Measurements from ENCODE around the gene POMC.
A peak's percentile ranks its signal among the peaks of the same experiment; 100 is the strongest.

POMC gene

DNA sequence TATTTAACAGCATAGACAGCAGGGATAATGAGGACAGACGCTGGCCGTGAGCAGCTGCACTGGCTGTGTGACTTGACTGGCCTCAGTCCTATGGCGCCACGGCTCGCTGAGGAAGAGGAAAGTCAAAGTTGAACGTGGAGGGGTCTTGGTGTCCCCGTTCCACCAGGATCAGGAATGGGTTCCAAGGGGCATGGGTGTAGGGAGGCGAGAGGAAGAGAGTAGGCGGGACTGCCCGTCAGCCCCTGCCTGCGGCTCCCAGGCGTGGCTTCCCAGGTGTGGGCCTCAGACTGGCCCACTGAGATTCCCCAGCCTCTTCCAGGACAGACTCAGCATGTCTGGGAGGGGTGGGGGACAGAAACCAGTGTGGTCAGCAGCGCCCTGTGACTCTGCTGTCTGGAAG lies 51.4 kb downstream of the POMC start:
- Histone ChIP-seq H3K9me3 (ENCODE audit: insufficient read depth, low read length, severe bottlenecking) (no peaks in the 10 kb centered on the region), H3K36me3 (ENCODE audit: insufficient read depth, low read length) (no peaks in the 10 kb centered on the region), H3K27me3 (ENCODE audit: insufficient read depth, low read length, poor library complexity) (peaks cover 2% of the 10 kb centered on the region), H3K4me1 (ENCODE audit: insufficient read depth, low read length) (no peaks in the 10 kb centered on the region), H3K79me2 (ENCODE audit: insufficient read depth, low read length) (no peaks in the 10 kb centered on the region), H3K27ac (ENCODE audit: low read length) (no peak overlapping the region), H2AFZ (ENCODE audit: low read depth, low read length) (no peak overlapping the region), H3K4me2 (ENCODE audit: insufficient read depth, low read length) (no peak overlapping the region), H4K20me1 (ENCODE audit: insufficient read depth, low read length) (no peaks in the 10 kb centered on the region), H3K4me3 (ENCODE audit: low read depth in 1 of 2, low read length in 2 of 2) (no peak overlapping the region), H3K9ac (ENCODE audit: low read depth, low read length) (no peak overlapping the region)
- ATAC-seq (ENCODE audit: insufficient read depth, low read depth): no peak
- no peak for TF ChIP-seq EZH2 (IDR thresholded peaks at IDR 0.05; ENCODE audit: borderline replicate concordance, low read depth, low read length, severe bottlenecking)
- TF ChIP-seq, protein P1, sequence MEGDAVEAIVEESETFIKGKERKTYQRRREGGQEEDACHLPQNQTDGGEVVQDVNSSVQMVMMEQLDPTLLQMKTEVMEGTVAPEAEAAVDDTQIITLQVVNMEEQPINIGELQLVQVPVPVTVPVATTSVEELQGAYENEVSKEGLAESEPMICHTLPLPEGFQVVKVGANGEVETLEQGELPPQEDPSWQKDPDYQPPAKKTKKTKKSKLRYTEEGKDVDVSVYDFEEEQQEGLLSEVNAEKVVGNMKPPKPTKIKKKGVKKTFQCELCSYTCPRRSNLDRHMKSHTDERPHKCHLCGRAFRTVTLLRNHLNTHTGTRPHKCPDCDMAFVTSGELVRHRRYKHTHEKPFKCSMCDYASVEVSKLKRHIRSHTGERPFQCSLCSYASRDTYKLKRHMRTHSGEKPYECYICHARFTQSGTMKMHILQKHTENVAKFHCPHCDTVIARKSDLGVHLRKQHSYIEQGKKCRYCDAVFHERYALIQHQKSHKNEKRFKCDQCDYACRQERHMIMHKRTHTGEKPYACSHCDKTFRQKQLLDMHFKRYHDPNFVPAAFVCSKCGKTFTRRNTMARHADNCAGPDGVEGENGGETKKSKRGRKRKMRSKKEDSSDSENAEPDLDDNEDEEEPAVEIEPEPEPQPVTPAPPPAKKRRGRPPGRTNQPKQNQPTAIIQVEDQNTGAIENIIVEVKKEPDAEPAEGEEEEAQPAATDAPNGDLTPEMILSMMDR (IDR thresholded peaks at IDR 0.05; ENCODE audit: borderline replicate concordance, extremely low read depth, low read length, poor library complexity, severe bottlenecking): no peak
- no peak for DNase-seq

DNA sequence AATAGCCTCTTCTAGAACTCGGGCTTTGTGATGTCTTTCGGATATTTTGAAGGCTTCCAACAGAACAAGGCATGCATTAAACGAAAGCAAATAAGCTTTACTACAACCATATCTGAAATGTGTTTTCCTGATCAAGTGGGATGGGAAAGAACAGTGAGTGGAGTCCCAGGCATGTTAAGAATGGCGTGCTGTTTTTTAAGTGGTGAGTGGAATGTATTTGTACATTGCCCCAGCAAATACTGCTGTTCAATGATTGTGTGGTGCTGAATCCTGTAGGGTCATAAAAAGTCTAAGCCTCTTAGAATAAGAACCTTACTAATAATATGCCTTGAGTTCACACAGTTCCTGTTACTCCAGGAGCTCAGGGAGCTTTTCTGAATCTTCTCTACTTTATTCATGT lies 52.5 kb downstream of the POMC start:
- no peak overlapping the region for H3K4me2 ChIP-seq (ENCODE audit: insufficient read depth, low read length)
- H3K4me1 ChIP-seq (ENCODE audit: insufficient read depth, low read length): no peaks in the 10 kb centered on the region
- TF ChIP-seq, protein P1 (IDR thresholded peaks at IDR 0.05; ENCODE audit: borderline replicate concordance, extremely low read depth, low read length, poor library complexity, severe bottlenecking): no peak
- no peak for TF ChIP-seq EZH2 (IDR thresholded peaks at IDR 0.05; ENCODE audit: borderline replicate concordance, low read depth, low read length, severe bottlenecking)
- ATAC-seq (ENCODE audit: insufficient read depth, low read depth): no peak
- no peaks in the 10 kb centered on the region for H3K9me3 ChIP-seq (ENCODE audit: insufficient read depth, low read length, severe bottlenecking)
- no peaks in the 10 kb centered on the region for H3K79me2 ChIP-seq (ENCODE audit: insufficient read depth, low read length)
- H3K27me3 ChIP-seq (ENCODE audit: insufficient read depth, low read length, poor library complexity): peaks cover 2% of the 10 kb centered on the region
- H3K4me3 ChIP-seq (ENCODE audit: low read depth in 1 of 2, low read length in 2 of 2): no peak overlapping the region
- H3K27ac ChIP-seq (ENCODE audit: low read length): no peak overlapping the region
- H3K9ac ChIP-seq (ENCODE audit: low read depth, low read length): no peak overlapping the region
- no peak overlapping the region for H2AFZ ChIP-seq (ENCODE audit: low read depth, low read length)
- no peak for DNase-seq
- H3K36me3 ChIP-seq (ENCODE audit: insufficient read depth, low read length): no peaks in the 10 kb centered on the region
- H4K20me1 ChIP-seq (ENCODE audit: insufficient read depth, low read length): no peaks in the 10 kb centered on the region

DNA sequence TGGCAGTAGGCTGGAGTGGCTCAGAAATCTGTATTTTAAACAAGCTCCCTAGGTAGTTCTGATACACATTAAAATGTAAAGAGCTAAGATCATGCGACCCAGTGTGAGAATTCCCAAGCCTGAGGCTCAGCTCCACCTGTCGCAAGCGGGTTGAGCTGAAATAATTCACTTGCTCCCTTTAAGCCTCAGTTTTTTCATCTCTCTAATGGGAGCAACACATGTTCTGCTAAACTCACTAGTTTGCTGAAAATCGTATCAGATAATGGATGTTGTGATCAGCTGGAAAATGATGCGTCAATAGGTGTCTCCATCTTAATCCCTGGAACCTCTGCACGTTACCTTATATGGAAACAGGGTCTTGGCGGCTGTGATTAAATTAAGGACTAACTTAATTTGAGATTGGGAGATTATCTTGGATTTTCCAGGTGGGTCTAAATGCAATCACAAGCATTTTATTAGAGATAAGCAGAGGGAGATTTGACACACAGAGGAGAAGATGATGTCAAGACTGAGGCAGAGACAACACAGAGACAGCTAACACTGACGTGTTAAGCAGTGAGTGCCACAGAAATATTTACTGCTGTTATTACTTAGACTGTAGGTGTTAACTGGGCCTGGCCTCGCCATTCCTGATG lies 53.0 kb downstream of the POMC start:
- no peak for DNase-seq
- H4K20me1 ChIP-seq (ENCODE audit: insufficient read depth, low read length): no peaks in the 10 kb centered on the region
- no peak overlapping the region for H3K4me3 ChIP-seq (ENCODE audit: low read depth in 1 of 2, low read length in 2 of 2)
- peaks cover 2% of the 10 kb centered on the region for H3K27me3 ChIP-seq (ENCODE audit: insufficient read depth, low read length, poor library complexity)
- no peaks in the 10 kb centered on the region for H3K9me3 ChIP-seq (ENCODE audit: insufficient read depth, low read length, severe bottlenecking)
- H3K79me2 ChIP-seq (ENCODE audit: insufficient read depth, low read length): no peaks in the 10 kb centered on the region
- H3K9ac ChIP-seq (ENCODE audit: low read depth, low read length): no peak overlapping the region
- ATAC-seq (ENCODE audit: insufficient read depth, low read depth): no peak
- no peak overlapping the region for H2AFZ ChIP-seq (ENCODE audit: low read depth, low read length)
- no peaks in the 10 kb centered on the region for H3K36me3 ChIP-seq (ENCODE audit: insufficient read depth, low read length)
- H3K4me1 ChIP-seq (ENCODE audit: insufficient read depth, low read length): no peaks in the 10 kb centered on the region
- no peak overlapping the region for H3K27ac ChIP-seq (ENCODE audit: low read length)
- no peak overlapping the region for H3K4me2 ChIP-seq (ENCODE audit: insufficient read depth, low read length)
- no peak for TF ChIP-seq EZH2 (IDR thresholded peaks at IDR 0.05; ENCODE audit: borderline replicate concordance, low read depth, low read length, severe bottlenecking)

DNA sequence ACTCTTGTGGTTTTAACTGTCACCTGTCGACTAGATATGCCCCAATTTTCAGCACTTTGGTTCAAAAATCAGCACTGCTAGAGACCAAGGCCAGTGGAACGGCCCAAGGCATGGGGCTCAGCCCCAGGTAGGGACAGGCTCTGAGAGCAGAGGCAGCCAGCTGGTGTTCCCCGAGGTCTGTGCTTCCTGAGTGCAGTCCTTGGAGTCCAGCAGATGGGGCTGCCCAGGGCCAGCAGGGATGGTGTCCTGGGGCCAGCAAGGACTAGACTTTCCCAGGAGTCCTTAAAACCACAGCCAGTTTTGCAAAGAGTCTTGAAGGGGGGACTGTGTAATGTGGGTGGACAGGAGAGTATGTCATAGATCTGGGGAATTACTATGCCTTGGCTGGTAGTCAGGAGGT lies 56.3 kb downstream of the POMC start:
- no peak overlapping the region for H3K4me3 ChIP-seq (ENCODE audit: low read depth in 1 of 2, low read length in 2 of 2)
- H4K20me1 ChIP-seq (ENCODE audit: insufficient read depth, low read length): no peaks in the 10 kb centered on the region
- H2AFZ ChIP-seq (ENCODE audit: low read depth, low read length): no peak overlapping the region
- H3K27ac ChIP-seq (ENCODE audit: low read length): no peak overlapping the region
- 0 out of 3 replicates have a peak, but pooled peaks have one; percentile 27 for ATAC-seq (ENCODE audit: insufficient read depth, low read depth)
- no peak overlapping the region for H3K4me2 ChIP-seq (ENCODE audit: insufficient read depth, low read length)
- H3K4me1 ChIP-seq (ENCODE audit: insufficient read depth, low read length): no peaks in the 10 kb centered on the region
- no peak overlapping the region for H3K9ac ChIP-seq (ENCODE audit: low read depth, low read length)
- H3K79me2 ChIP-seq (ENCODE audit: insufficient read depth, low read length): no peaks in the 10 kb centered on the region
- no peak for DNase-seq
- peaks cover 2% of the 10 kb centered on the region for H3K27me3 ChIP-seq (ENCODE audit: insufficient read depth, low read length, poor library complexity)
- no peak for TF ChIP-seq EZH2 (IDR thresholded peaks at IDR 0.05; ENCODE audit: borderline replicate concordance, low read depth, low read length, severe bottlenecking)
- TF ChIP-seq, protein P1 (IDR thresholded peaks at IDR 0.05; ENCODE audit: borderline replicate concordance, extremely low read depth, low read length, poor library complexity, severe bottlenecking): no peak
- no peaks in the 10 kb centered on the region for H3K36me3 ChIP-seq (ENCODE audit: insufficient read depth, low read length)
- H3K9me3 ChIP-seq (ENCODE audit: insufficient read depth, low read length, severe bottlenecking): no peaks in the 10 kb centered on the region

All from DND-41 (cell line).